Bronchial epithelial cell (primary cell): ENCODE measurements around the gene APOBEC3C. TPM values are rescaled to one million over a fixed set of nuclear protein-coding genes. Genes with fewer than 3 reads are reported as not detected.
A peak's percentile ranks its signal among the peaks of the same experiment; 100 is the strongest.
"Not testable (repeated sequence)": the region's sequence is repeated elsewhere in the genome, so short reads cannot be mapped to it uniquely, and the experiment has no call there.

Experiments used
- DNase-seq: peaks from one replicate; pipeline ENCODE4 v3.0.0-alpha.2; 2010; ENCODE audit warnings: low read depth
- FAIRE-seq: peaks from 2 replicates; lab custom pipeline; 2011; peaks lifted over from hg19 to GRCh38; lab: Jason Lieb, UNC
- H3K27me3 ChIP-seq: 2 replicates; pipeline ENCODE4 v1.5.1; 2011; ENCODE audit warnings: low read length; ENCODE audit not compliant: control insufficient read depth, insufficient read depth
- H3K36me3 ChIP-seq: 2 replicates; pipeline ENCODE4 v1.5.1; 2011; ENCODE audit warnings: low read length; ENCODE audit not compliant: control insufficient read depth, insufficient read depth
- H3K4me3 ChIP-seq: 2 replicates; pipeline ENCODE4 v1.5.1; 2011; ENCODE audit warnings: mild to moderate bottlenecking, low read depth, low read length, control low read depth
- total RNA-seq: library from RNA; depleted of rRNA; stranded (reverse); fragments of >200 nt; gene quantifications from 2 replicates; pipeline ENCODE4 v1.2.1, GENCODE V29; 2014
- TF ChIP-seq, protein P1 (sequence below): IDR thresholded peaks from 2 replicates; pipeline ENCODE4 v1.5.1; 2011; ENCODE audit warnings: mild to moderate bottlenecking, moderate library complexity, low read length, control low read depth, inconsistent platforms; ENCODE audit not compliant: insufficient read depth, severe bottlenecking

APOBEC3C gene
- total RNA-seq, 1 donor from 2014 or later = 4.2 TPM

DNA sequence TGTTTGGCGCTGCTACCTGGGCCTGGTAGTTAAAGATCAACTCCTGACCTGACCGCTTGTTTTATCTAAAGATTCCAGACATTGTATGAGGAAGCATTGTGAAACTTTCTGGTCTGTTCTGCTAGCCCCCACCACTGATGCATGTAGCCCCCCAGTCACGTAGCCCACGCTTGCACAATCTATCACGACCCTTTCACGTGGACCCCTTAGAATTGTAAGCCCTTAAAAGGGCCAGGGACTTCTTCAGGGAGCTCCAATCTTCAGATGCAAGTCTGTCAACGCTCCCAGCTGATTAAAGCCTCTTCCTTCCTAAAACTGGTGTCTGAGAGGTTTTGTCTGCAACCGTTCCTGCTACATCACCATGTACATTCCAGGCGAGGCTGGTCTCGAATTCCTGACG lies 41.6 kb downstream of the APOBEC3C start:
- Histone ChIP-seq H3K36me3 (no peaks in the 10 kb centered on the region), H3K27me3 (peaks cover 1% of the 10 kb centered on the region), H3K4me3 (no peak overlapping the region)
- TF ChIP-seq, protein P1, sequence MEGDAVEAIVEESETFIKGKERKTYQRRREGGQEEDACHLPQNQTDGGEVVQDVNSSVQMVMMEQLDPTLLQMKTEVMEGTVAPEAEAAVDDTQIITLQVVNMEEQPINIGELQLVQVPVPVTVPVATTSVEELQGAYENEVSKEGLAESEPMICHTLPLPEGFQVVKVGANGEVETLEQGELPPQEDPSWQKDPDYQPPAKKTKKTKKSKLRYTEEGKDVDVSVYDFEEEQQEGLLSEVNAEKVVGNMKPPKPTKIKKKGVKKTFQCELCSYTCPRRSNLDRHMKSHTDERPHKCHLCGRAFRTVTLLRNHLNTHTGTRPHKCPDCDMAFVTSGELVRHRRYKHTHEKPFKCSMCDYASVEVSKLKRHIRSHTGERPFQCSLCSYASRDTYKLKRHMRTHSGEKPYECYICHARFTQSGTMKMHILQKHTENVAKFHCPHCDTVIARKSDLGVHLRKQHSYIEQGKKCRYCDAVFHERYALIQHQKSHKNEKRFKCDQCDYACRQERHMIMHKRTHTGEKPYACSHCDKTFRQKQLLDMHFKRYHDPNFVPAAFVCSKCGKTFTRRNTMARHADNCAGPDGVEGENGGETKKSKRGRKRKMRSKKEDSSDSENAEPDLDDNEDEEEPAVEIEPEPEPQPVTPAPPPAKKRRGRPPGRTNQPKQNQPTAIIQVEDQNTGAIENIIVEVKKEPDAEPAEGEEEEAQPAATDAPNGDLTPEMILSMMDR = no peak
- DNase-seq (no peak), FAIRE-seq (peak; percentile 96)

DNA sequence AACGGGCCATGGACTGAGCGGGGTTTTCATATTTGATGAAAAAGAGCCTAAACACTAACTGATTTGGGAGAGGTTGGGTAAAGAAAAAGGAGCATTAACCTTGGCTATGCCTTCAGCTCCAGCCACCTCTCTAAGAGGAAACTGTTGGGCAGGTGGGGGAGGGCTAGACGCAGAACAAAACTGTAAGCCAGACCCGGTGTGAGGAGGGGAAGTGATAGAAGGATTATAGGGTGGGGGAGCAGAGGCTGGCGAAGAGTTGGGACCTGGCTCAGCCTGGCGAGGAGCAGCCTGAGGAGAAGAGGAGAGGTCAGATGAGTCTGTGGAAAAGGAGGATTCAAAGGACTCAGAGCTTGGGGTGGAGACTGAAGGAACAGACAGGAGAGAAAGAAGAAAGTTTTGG lies 47.2 kb downstream of the APOBEC3C start:
- H3K27me3 ChIP-seq, H3K4me3 ChIP-seq, DNase-seq, H3K36me3 ChIP-seq, FAIRE-seq: not testable (repeated sequence)

GRCh38 chr22:39061951-39062350 lies 47.9 kb downstream of the APOBEC3C start:
- H3K27me3 ChIP-seq, H3K4me3 ChIP-seq, H3K36me3 ChIP-seq, DNase-seq, FAIRE-seq: not testable (repeated sequence)

- H3K27me3 ChIP-seq, FAIRE-seq, H3K36me3 ChIP-seq, H3K4me3 ChIP-seq, DNase-seq: not testable (repeated sequence)
Observed at GRCh38 chr22:39063904-39064303, 49.8 kb downstream of the APOBEC3C start.

DNA sequence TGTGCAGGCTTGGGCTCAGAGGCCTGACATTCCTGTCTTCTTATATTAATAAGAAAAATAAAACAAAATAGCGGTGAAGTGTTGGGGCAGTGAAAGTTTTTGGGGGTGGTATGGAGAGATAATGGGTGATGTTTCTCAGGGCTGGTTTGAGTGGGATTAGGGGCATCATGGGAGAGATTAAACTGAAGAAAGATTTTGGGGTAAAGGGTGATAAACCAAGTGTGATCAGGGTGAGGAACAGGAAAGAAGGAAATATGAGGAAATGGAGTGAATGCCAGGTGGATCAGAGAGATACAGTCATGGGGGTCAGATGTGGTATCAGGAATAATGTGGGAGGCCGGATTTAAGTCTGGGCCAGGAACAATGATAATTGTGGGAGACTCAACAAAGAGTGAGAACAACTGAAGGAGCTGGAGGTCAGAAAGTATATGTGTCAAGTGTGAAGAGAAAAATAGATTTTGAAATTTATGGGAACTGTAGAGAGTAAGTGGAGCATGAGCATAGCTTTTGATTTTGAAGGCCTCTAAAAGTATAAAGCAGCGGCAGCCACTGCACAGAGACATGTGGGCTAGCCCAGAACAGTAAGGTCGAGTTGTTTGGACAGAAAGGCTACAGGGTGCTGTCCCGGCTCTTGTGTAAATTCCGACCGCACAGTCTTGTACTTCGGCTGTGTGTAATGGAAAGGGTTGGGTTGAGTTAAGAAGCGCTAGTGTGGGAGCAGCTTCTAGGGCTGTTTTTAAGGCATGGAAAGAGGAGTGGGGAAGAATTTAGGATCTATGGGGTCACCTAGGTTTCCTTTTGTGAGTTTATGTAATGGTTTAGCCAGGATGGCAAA lies 52.6 kb downstream of the APOBEC3C start:
- DNase-seq = peak; percentile 18
- H3K4me3 ChIP-seq, H3K36me3 ChIP-seq, FAIRE-seq, H3K27me3 ChIP-seq: not testable (repeated sequence)

GRCh38 chr22:39068033-39068785 lies 54.2 kb downstream of the APOBEC3C start:
- no peak for FAIRE-seq
- Histone ChIP-seq H3K36me3 (no peaks in the 10 kb centered on the region), H3K4me3 (no peak overlapping the region), H3K27me3 (no peaks in the 10 kb centered on the region)
- TF ChIP-seq, protein P1 = no peak
- no peak for DNase-seq

Other genes with a start within 250 kb of the APOBEC3C start
- gene DNAL4, start 220.1 kb upstream of the APOBEC3C start, total RNA-seq = 32.6 and 44.3 TPM in 2 replicates
- gene NPTXR, start 170.2 kb upstream of the APOBEC3C start, total RNA-seq = under 0.01 TPM in 2 replicates
- gene CBX6, start 142.0 kb upstream of the APOBEC3C start, total RNA-seq = 6.8 and 8.4 TPM in 2 replicates
- gene APOBEC3A, start 56.6 kb upstream of the APOBEC3C start, total RNA-seq = not detected in 2 replicates
- gene APOBEC3B, start 31.9 kb upstream of the APOBEC3C start, total RNA-seq = 0.26 TPM in 1 of 2 replicates, not detected in the other
- gene APOBEC3D, start 6.9 kb downstream of the APOBEC3C start, total RNA-seq = 0.26 TPM in 1 of 2 replicates, not detected in the other
- 0.79 and 2.0 TPM in 2 replicates for gene APOBEC3F, start 26.6 kb downstream of the APOBEC3C start, total RNA-seq
- gene APOBEC3G, start 63.0 kb downstream of the APOBEC3C start, total RNA-seq = 1.2 and 3.4 TPM in 2 replicates
- gene APOBEC3H, start 83.0 kb downstream of the APOBEC3C start, total RNA-seq = 0.13 and 0.26 TPM in 2 replicates
- 1.8 and 2.1 TPM in 2 replicates for gene CBX7, start 138.4 kb downstream of the APOBEC3C start, total RNA-seq
- 1.1 and 5.6 TPM in 2 replicates for gene PDGFB, start 230.7 kb downstream of the APOBEC3C start, total RNA-seq